K562 (cell line): ENCODE results near the gene BRD3OS. TPM values are rescaled to one million over a fixed set of nuclear protein-coding genes. Genes with fewer than 3 reads are reported as not detected.

Experiments
- ATAC-seq: fragments of 200-7000 bp; cut with Tn5 transposase; 3 replicates; pipeline ENCODE4 v1.9.1; 2020; ENCODE audit warnings: moderate library complexity
- BruUV-seq: library from RNA; stranded (reverse); fragments of 400-500 nt; replicated peaks from 2 replicates; lab custom pipeline; 2021; lab: Mats Ljungman, UMichigan
- CTCF ChIA-PET: fragments of 300-600 bp; formaldehyde crosslinking; extraction: SDS; loops from one replicate; lab custom pipeline; 2021; ENCODE audit warnings: low intra/inter-chr PET ratio; lab: Yijun Ruan, JAX
- POLR2A ChIA-PET: fragments of 300-600, 350-650 bp; sonication (Branson Sonifier 250); formaldehyde crosslinking; extraction: SDS; loops from one replicate; lab custom pipeline; 2021; ENCODE audit warnings: antibody characterized with exemption, inconsistent platforms; lab: Yijun Ruan, JAX
- DNase-seq, 4 experiments: peaks; one replicate each; pipeline versions ENCODE4 v3.0.0 to v3.0.0-alpha.2; 2011 to 2018; ENCODE audit warnings: low spot score in 3 of 4, mixed read lengths in 3 of 4; ENCODE audit errors: extremely low read depth in 1 of 4
- FAIRE-seq: peaks from 2 replicates; lab custom pipeline; 2011; peaks lifted over from hg19 to GRCh38; lab: Jason Lieb, UNC
- H2AFZ ChIP-seq: 2 replicates; pipeline ENCODE4 v1.6.0; 2011; ENCODE audit warnings: low read depth, low read length, control low read depth, inconsistent platforms
- H3K27ac ChIP-seq: fragments of 200-600 bp; 3 replicates; pipeline ENCODE4 v1.8.0; 2011; ENCODE audit warnings: low read depth, mild to moderate bottlenecking, control low read depth, inconsistent platforms, low read length, moderate library complexity, mixed read lengths; ENCODE audit errors: extremely low read depth
- H3K27me3 ChIP-seq, 2 experiments: fragments of 300-600 bp in 1 of 2; 2 replicates in 1 of 2; 3 replicates in 1 of 2; pipeline versions ENCODE4 v1.6.0 to v1.8.0; 2011; ENCODE audit warnings: inconsistent platforms in 2 of 2, low read length in 2 of 2, mild to moderate bottlenecking in 1 of 2, mixed read lengths in 1 of 2, moderate library complexity in 1 of 2; ENCODE audit not compliant: control insufficient read depth in 2 of 2, insufficient read depth in 2 of 2
- H3K36me3 ChIP-seq: fragments of 300-600 bp; 3 replicates; pipeline ENCODE4 v1.8.0; 2011; ENCODE audit warnings: mild to moderate bottlenecking, low read length, inconsistent platforms; ENCODE audit not compliant: control insufficient read depth, insufficient read depth
- H3K4me1 ChIP-seq, 2 experiments: fragments of 200-600 bp in 1 of 2; replicated peaks in 1 of 2; 2 replicates in 1 of 2; 3 replicates in 1 of 2; pipeline versions ENCODE4 v1.5.1 to v1.8.0; 2011; ENCODE audit warnings: inconsistent platforms in 2 of 2, low read length in 2 of 2, mild to moderate bottlenecking in 1 of 2, mixed read lengths in 1 of 2, moderate library complexity in 1 of 2; ENCODE audit not compliant: control insufficient read depth in 2 of 2, insufficient read depth in 2 of 2
- H3K4me2 ChIP-seq: 2 replicates; pipeline ENCODE4 v1.6.1; 2011; ENCODE audit warnings: low read length, control low read depth, inconsistent platforms, mixed read lengths; ENCODE audit not compliant: insufficient read depth
- H3K4me3 ChIP-seq: fragments of 200-600 bp; sonication (generic), shearing (Covaris generic); 2 replicates; pipeline ENCODE4 v1.5.1; 2016; ENCODE audit warnings: control low read depth, inconsistent platforms
- H3K79me2 ChIP-seq: fragments of 200-600 bp; 3 replicates; pipeline ENCODE4 v1.8.0; 2011; ENCODE audit warnings: low read length, inconsistent platforms; ENCODE audit not compliant: control insufficient read depth, insufficient read depth
- H3K9ac ChIP-seq, 2 experiments: 2 replicates each; pipeline versions ENCODE4 v1.6.0 to v1.6.1; 2011; ENCODE audit warnings: low read depth in 2 of 2, low read length in 2 of 2, control low read depth in 1 of 2, inconsistent platforms in 1 of 2, mild to moderate bottlenecking in 1 of 2, mixed read lengths in 1 of 2; ENCODE audit not compliant: insufficient read depth in 1 of 2
- H3K9me1 ChIP-seq: one replicate; pipeline ENCODE4 v1.6.0; 2011; ENCODE audit warnings: inconsistent platforms, mild to moderate bottlenecking, low read length, moderate library complexity; ENCODE audit not compliant: control insufficient read depth, insufficient read depth
- H3K9me3 ChIP-seq: replicated peaks from 2 replicates; pipeline ENCODE4 v1.5.1; 2011; ENCODE audit warnings: low read depth, low read length, inconsistent platforms; ENCODE audit not compliant: control insufficient read depth, insufficient read depth
- H4K20me1 ChIP-seq: replicated peaks from 2 replicates; pipeline ENCODE4 v1.6.1; 2011; ENCODE audit warnings: low read length, inconsistent platforms, mixed read lengths; ENCODE audit not compliant: control insufficient read depth, insufficient read depth
- BCLAF1 ChIP-seq, 2 experiments: fragments of 450-650 bp in 1 of 2; IDR thresholded peaks; 2 replicates each; pipeline ENCODE4 v1.6.1; 2011 to 2017; ENCODE audit warnings: low read depth in 2 of 2, antibody characterized with exemption in 1 of 2, borderline replicate concordance in 1 of 2, low read length in 1 of 2, mild to moderate bottlenecking in 1 of 2, mixed read lengths in 1 of 2; ENCODE audit not compliant: control insufficient read depth in 1 of 2
- CHD7 ChIP-seq: fragments of 200-600 bp; sonication (generic); IDR thresholded peaks from one replicate; pipeline ENCODE4 v1.6.1; 2012; ENCODE audit warnings: mild to moderate bottlenecking, low read depth, low read length, inconsistent platforms
- SAP30 ChIP-seq: fragments of 200-600 bp; sonication (generic); IDR thresholded peaks from 2 replicates; pipeline ENCODE4 v1.6.1; 2012; ENCODE audit warnings: borderline replicate concordance, low read depth, mild to moderate bottlenecking, moderate library complexity, low read length, control low read depth, inconsistent platforms; ENCODE audit not compliant: insufficient read depth, poor library complexity, severe bottlenecking
- WGBS: fragments of 100-300 bp; shearing (Covaris generic); methylation state at CpG from one replicate; pipeline ENCODE4 v1.1.6; 2016; ENCODE audit warnings: low coverage, mixed read lengths; ENCODE audit not compliant: insufficient coverage; ENCODE audit errors: missing lambda C conversion rate; 5-methylcytosine and 5-hydroxymethylcytosine counted together
- in situ Hi-C: fragments of 300-500 bp; cut with MboI; formaldehyde crosslinking; loops from 4 replicates; pipeline ENCODE4 v1.15.0; 2018; ENCODE audit warnings: inconsistent platforms, mixed read lengths
- intact Hi-C: fragments of 100-400 bp; cut with micrococcal nuclease; formaldehyde crosslinking; loops from 2 replicates; pipeline ENCODE4 v1.14.2; 2022
- polyA plus RNA-seq, 8 experiments: library from polyadenylated mRNA; depleted of rRNA in 4 of 8; stranded (reverse) in 5 of 8; unstranded in 3 of 8; fragments of >200 nt; fragmentation: Nextera tagmentation in 2 of 8; fragmentation: Illumina TruSeq in 1 of 8; extraction: Ambion mirVana in 2 of 8; extraction: Trizol in 1 of 8; gene quantifications; 2 replicates each; pipeline versions ENCODE4 v1.2.1 to v1.2.3, GENCODE V29; 2011 to 2014; ENCODE audit warnings: inconsistent platforms in 1 of 8, missing spikeins in 1 of 8
- total RNA-seq, 7 experiments: library from RNA; depleted of rRNA in 6 of 7; stranded (reverse); fragments of >200 nt in 6 of 7; fragmentation: Illumina TruSeq in 2 of 7; extraction: Trizol in 2 of 7; gene quantifications; 2 replicates each; pipeline versions ENCODE4 v1.2.1 to v1.2.3, GENCODE V29; 2011 to 2021; ENCODE audit warnings: low replicate concordance in 1 of 7

The BRD3OS gene
- total and polyA plus RNA-seq, 9 of the 15 experiments (the other 6 are each of a cell fraction or from before 2014, with no cell fraction given): 1.1 to 8.7 (median 5.9) TPM

- H3K9ac ChIP-seq: no peak overlapping the region; a peak in 1 of 4 replicates
- H3K4me3 ChIP-seq: no peak overlapping the region
- FAIRE-seq: no peak
- POLR2A ChIA-PET: interaction anchor here (1.2 kb wide), 1 partner anchor 72 kb away, joined by 4 read pairs; no protein-coding TSS in a partner anchor
- CTCF ChIA-PET: no interaction called here
- H4K20me1 ChIP-seq: peaks cover 8% of the 10 kb centered on the region; the same call in 1 of the 2 replicates
- intact Hi-C loops (no loop called here), in situ Hi-C loops (no loop called here)
- no peak overlapping the region for H3K4me2 ChIP-seq
- H3K4me1 ChIP-seq: peaks cover 0 to 52% of the 10 kb centered on the region in 2 experiments; a peak in 2 of 5 replicates
- no peak for ATAC-seq
- WGBS: 50% methylated on average over 3 of the region's 3 CpGs
- BruUV-seq: no TSS peak
- H2AFZ ChIP-seq: no peak overlapping the region
- no peak for DNase-seq
- H3K27me3 ChIP-seq: no peaks in the 10 kb centered on the region
- H3K9me1 ChIP-seq: no peaks in the 10 kb centered on the region
- H3K27ac ChIP-seq: no peak overlapping the region
- H3K36me3 ChIP-seq: peaks cover 49% of the 10 kb centered on the region; the same call in 1 of the 3 replicates
- H3K9me3 ChIP-seq: no peaks in the 10 kb centered on the region
- peaks cover 16% of the 10 kb centered on the region for H3K79me2 ChIP-seq
- TF ChIP-seq SAP30 (no peak), BCLAF1 (IDR thresholded peaks at IDR 0.05; ENCODE audit: borderline replicate concordance in 1 of 2, control insufficient read depth in 1 of 2, low read depth in 2 of 2, low read length in 1 of 2) (no peak), CHD7 (no peak)
These were observed 27.2 kb downstream of the BRD3OS start for GRCh38 chr9:134052491-134052890.
